ENCODE results near the gene PHC2. TPM values are rescaled to one million over a fixed set of nuclear protein-coding genes. Genes with fewer than 3 reads are reported as not detected.
A peak's percentile ranks its signal among the peaks of the same experiment; 100 is the strongest.

The PHC2 gene
- total RNA-seq, 4 donors from 2014 or later = 70.2 to 114 (median 77.2) TPM

DNA sequence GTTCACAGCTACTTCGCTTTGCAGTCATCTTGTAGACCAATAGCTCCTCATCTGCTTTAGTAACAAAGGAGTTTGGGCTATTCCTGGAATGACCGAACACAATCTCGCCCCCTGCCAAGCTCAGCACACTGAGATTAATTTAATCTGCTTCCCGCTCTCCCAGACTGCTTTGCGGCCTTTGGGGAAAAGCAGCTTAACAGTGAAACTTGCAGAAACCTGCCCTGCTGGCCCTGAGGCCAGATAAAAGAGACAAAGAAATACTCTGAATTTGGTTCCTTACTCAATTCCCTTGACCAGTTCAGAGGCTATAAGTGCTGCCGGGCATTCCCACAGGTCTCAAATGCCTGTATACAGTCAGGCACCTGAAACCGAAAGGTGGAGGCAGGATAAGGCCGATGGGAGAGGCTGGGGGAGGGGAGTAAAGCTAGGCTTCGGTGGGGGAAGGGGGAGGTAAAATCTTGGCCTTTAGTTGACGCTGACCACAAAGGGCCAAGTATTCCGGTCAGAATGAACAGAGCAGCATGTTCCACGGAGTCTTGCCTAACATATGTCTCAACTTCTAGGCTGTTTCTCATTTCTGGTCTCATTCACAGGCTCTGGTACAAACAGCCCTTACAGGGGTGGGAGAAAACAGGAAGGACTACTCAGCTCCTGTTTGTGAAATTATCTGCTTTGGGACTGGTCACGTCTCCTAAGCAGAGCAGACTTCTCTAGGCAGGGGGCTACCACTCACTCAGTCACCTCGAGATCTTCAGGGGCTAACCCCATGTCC, 92.3 kb downstream of the PHC2 start:
- DNase-seq (ENCODE audit: low spot score in 2 of 2) = peak; percentile 82 to 88
- TF ChIP-seq, protein P1, sequence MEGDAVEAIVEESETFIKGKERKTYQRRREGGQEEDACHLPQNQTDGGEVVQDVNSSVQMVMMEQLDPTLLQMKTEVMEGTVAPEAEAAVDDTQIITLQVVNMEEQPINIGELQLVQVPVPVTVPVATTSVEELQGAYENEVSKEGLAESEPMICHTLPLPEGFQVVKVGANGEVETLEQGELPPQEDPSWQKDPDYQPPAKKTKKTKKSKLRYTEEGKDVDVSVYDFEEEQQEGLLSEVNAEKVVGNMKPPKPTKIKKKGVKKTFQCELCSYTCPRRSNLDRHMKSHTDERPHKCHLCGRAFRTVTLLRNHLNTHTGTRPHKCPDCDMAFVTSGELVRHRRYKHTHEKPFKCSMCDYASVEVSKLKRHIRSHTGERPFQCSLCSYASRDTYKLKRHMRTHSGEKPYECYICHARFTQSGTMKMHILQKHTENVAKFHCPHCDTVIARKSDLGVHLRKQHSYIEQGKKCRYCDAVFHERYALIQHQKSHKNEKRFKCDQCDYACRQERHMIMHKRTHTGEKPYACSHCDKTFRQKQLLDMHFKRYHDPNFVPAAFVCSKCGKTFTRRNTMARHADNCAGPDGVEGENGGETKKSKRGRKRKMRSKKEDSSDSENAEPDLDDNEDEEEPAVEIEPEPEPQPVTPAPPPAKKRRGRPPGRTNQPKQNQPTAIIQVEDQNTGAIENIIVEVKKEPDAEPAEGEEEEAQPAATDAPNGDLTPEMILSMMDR (IDR thresholded peaks at IDR 0.05) = no peak
- TF ChIP-seq POLR2A (IDR thresholded peaks at IDR 0.05) = no peak
- 18 to 24% methylated on average over 14 of the region's 14 CpGs for WGBS, 2 donors
- intact Hi-C loops (cut with DNase I; ENCODE audit: low total_unique reads) = no loop called here
- no peak overlapping the region for H3K4me3 ChIP-seq (ENCODE audit: low read depth, poor library complexity, severe bottlenecking)

DNA sequence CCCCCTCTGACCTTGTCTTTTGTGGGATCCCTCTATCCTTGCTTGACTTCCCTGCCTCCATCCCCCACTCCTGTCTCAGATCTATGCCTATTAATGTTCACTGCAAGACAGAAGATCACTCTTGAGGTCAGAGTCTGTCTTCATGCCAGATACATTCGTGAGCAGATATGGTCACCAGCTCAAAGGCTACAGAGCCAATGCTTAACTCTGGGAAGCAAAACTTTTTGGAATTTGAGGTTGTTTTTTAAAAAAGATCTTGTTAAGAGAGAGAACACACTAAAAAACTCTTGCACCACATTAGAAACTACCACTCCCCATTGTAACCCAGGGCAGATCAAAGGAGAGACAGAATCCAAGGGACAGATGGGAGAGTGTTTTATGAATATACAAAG, 92.9 kb downstream of the PHC2 start:
- intact Hi-C loops (cut with DNase I; ENCODE audit: low total_unique reads) = no loop called here
- DNase-seq (ENCODE audit: low spot score in 2 of 2) = peak in 1 of 2 donors; percentile 61
- no peak overlapping the region for H3K4me3 ChIP-seq (ENCODE audit: low read depth, poor library complexity, severe bottlenecking)
- WGBS, 2 donors = 16 to 22% methylated on average over 1 of the region's 1 CpG
- TF ChIP-seq POLR2A (IDR thresholded peaks at IDR 0.05) = no peak
- TF ChIP-seq, protein P1 (IDR thresholded peaks at IDR 0.05) = no peak

DNA sequence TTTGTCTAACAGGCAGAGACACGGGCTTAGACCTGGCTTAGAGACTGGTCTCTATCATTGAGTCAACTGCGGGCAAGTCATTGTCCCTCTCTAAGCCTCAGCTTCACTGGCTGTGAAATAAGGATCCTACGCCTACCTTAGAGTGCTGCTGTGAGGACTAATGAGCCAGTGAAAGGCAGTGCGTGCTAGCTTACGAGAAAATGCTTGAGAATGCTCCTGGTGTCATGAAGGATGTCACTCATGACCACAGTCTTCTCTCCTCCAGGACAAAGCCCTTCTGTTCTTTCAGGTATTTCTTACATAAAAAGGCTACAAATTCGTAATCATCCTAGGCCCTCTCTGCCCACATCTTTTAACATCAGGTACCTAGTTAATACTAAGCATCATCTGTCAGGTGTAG, 93.5 kb downstream of the PHC2 start:
- intact Hi-C loops (cut with DNase I; ENCODE audit: low total_unique reads) = no loop called here
- WGBS, 2 donors = 84 to 86% methylated on average over 6 of the region's 6 CpGs
- TF ChIP-seq POLR2A (IDR thresholded peaks at IDR 0.05) = no peak
- TF ChIP-seq, protein P1 (IDR thresholded peaks at IDR 0.05) = no peak
- no peak overlapping the region for H3K4me3 ChIP-seq (ENCODE audit: low read depth, poor library complexity, severe bottlenecking)
- DNase-seq (ENCODE audit: low spot score in 2 of 2) = no peak

DNA sequence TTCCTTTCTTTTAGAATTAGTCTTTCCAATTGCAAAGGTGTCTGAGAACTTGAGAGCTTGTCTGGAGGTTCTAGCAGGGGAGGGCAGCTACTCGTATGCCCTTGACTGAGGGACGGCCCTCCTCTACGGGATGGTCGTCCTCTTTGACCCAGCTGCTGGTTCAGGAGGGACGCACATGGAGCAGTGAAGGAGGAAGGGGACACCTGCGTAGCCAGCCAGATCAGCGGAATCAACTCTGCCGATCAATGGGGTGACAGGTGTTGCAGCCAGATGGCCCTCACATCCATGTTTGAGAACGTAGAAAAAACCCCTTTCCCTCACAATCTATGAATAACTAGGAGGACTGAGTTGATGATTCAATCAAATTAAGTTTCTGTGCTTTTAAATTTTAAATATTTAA, 94.3 kb downstream of the PHC2 start:
- no peak overlapping the region for H3K4me3 ChIP-seq (ENCODE audit: low read depth, poor library complexity, severe bottlenecking)
- TF ChIP-seq POLR2A (IDR thresholded peaks at IDR 0.05) = no peak
- TF ChIP-seq, protein P1 (IDR thresholded peaks at IDR 0.05) = no peak
- intact Hi-C loops (cut with DNase I; ENCODE audit: low total_unique reads) = no loop called here
- no peak for DNase-seq (ENCODE audit: low spot score in 2 of 2)
- WGBS, 2 donors = 82 to 83% methylated on average over 9 of the region's 9 CpGs

DNA sequence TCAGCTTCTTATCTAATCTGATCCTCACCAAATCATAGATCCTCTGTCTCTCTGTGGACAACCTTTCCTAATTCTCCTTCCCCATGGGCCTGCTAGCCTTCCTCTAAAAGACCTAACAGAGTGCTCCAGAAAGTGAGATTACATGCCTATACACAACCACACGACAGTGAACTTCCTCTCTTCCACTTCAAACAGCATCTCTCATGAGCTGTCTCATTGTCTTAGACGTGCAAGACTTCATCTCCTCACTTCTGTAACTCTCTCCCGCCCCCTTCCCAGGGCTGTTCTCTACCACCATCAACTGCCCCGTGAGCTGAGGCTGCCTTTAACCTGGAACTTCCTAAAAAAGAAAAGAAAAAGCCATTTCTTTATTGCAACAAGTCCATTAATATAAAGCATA, 95.9 kb downstream of the PHC2 start:
- intact Hi-C loops (cut with DNase I; ENCODE audit: low total_unique reads) = no loop called here
- 49 to 59% methylated on average over 4 of the region's 4 CpGs for WGBS, 2 donors
- DNase-seq (ENCODE audit: low spot score in 2 of 2) = no peak
- H3K4me3 ChIP-seq (ENCODE audit: low read depth, poor library complexity, severe bottlenecking) = no peak overlapping the region
- TF ChIP-seq POLR2A (IDR thresholded peaks at IDR 0.05) = no peak
- TF ChIP-seq, protein P1 (IDR thresholded peaks at IDR 0.05) = no peak

Data from lower leg skin (tissue), 4 donors.